Measurements from ENCODE around the gene GYS1.
A peak's percentile ranks its signal among the peaks of the same experiment; 100 is the strongest.
"Not testable (repeated sequence)": the region's sequence is repeated elsewhere in the genome, so short reads cannot be mapped to it uniquely, and the experiment has no call there.

Gene GYS1

GRCh38 chr19:48993175-48994034 lies at the start of gene GYS1, which contains the start of gene RUVBL2:
Gene GYS1 (minus strand): TSS chr19:48993309. CDS start chr19:48993112, 197 bp downstream.
Gene RUVBL2 (plus strand): TSS chr19:48993887. CDS start chr19:48993912, 25 bp downstream.
- peak; percentile 96 to 100 (median 99) for DNase-seq

GRCh38 chr19:49042666-49043065 lies 49.6 kb upstream of the GYS1 start:
- not testable (repeated sequence) for DNase-seq

- no peak for DNase-seq
Observed at GRCh38 chr19:49042177-49042576, 49.1 kb upstream of the GYS1 start.

GRCh38 chr19:49039736-49040135 lies 46.6 kb upstream of the GYS1 start:
- not testable (repeated sequence) for DNase-seq

GRCh38 chr19:49038557-49039276 lies 45.6 kb upstream of the GYS1 start:
- DNase-seq = not testable (repeated sequence)

- DNase-seq = not testable (repeated sequence)
Observed at GRCh38 chr19:49038111-49038510, 45.0 kb upstream of the GYS1 start.

GRCh38 chr19:49036815-49037214 lies 43.7 kb upstream of the GYS1 start, which contains the start of gene CGB1:
Gene CGB1 (minus strand): TSS chr19:49036895. CDS start chr19:49036711, 184 bp downstream.
- not testable (repeated sequence) for DNase-seq

- peak in 1 of 56 donors; percentile 5 for DNase-seq
Observed at GRCh38 chr19:49031642-49032301, 38.7 kb upstream of the GYS1 start, which contains the start of gene CGB2. Gene CGB2 (plus strand): TSS chr19:49031890. CDS start chr19:49032096, 206 bp downstream.

GRCh38 chr19:49030323-49030722 lies 37.2 kb upstream of the GYS1 start:
- DNase-seq = not testable (repeated sequence)

GRCh38 chr19:49029749-49030148 lies 36.6 kb upstream of the GYS1 start:
- DNase-seq = not testable (repeated sequence)

GRCh38 chr19:49028686-49029085 lies 35.6 kb upstream of the GYS1 start:
- not testable (repeated sequence) for DNase-seq

GRCh38 chr19:49025599-49025998 lies 32.5 kb upstream of the GYS1 start:
- DNase-seq = not testable (repeated sequence)

- not testable (repeated sequence) for DNase-seq
Observed at GRCh38 chr19:49025088-49025487, 32.0 kb upstream of the GYS1 start.

GRCh38 chr19:49024233-49024632 lies 31.1 kb upstream of the GYS1 start, which contains the start of gene CGB3:
Gene CGB3 (minus strand): TSS chr19:49024333. CDS start chr19:49023971, 362 bp downstream.
- not testable (repeated sequence) for DNase-seq

- DNase-seq = no peak
Observed at GRCh38 chr19:49022116-49022515, 29.0 kb upstream of the GYS1 start.

- no peak for DNase-seq
Observed at GRCh38 chr19:49020931-49021895, 28.1 kb upstream of the GYS1 start.

- DNase-seq = no peak
Observed at GRCh38 chr19:49020342-49020741, 27.2 kb upstream of the GYS1 start.

GRCh38 chr19:49019242-49019932 lies 26.3 kb upstream of the GYS1 start:
- peak in 8 of 56 donors; percentile 2 to 21 (median 16) for DNase-seq

Data from amygdala (tissue), 56 donors.